SHP77 (cell line): ENCODE measurements around the gene SPRYD3.
A peak's percentile ranks its signal among the peaks of the same experiment; 100 is the strongest.

ENCODE experiments used
- DNase-seq, 2 experiments: peaks; one replicate each; lab custom pipeline; 2025; lab: John Stamatoyannopoulos, UW

Gene SPRYD3

GRCh38 chr12:53063708-53064612 is 15.2 kb downstream of the SPRYD3 start:
- DNase-seq = peak; percentile 12 to 36

- DNase-seq = no peak
These were observed 16.0 kb downstream of the SPRYD3 start for GRCh38 chr12:53062977-53063707.

GRCh38 chr12:53062011-53062961 is 16.9 kb downstream of the SPRYD3 start:
- DNase-seq = no peak

- peak; percentile 67 to 79 for DNase-seq
These were observed 17.7 kb downstream of the SPRYD3 start for GRCh38 chr12:53061404-53062010.

- DNase-seq = peak in 1 of 2 experiments; percentile 63
These were observed 18.4 kb downstream of the SPRYD3 start for GRCh38 chr12:53060721-53061276.

- DNase-seq = no peak
These were observed 19.0 kb downstream of the SPRYD3 start for GRCh38 chr12:53060064-53060720.

- no peak for DNase-seq
These were observed 19.6 kb downstream of the SPRYD3 start for GRCh38 chr12:53059434-53060063.

- no peak for DNase-seq
These were observed 20.3 kb downstream of the SPRYD3 start for GRCh38 chr12:53058674-53059433.

- DNase-seq = no peak
These were observed 21.2 kb downstream of the SPRYD3 start for GRCh38 chr12:53057816-53058500.

GRCh38 chr12:53056901-53057300 is 22.3 kb downstream of the SPRYD3 start:
- no peak for DNase-seq

GRCh38 chr12:53056296-53056695 is 22.9 kb downstream of the SPRYD3 start:
- DNase-seq = no peak

GRCh38 chr12:53055471-53056266 is 23.5 kb downstream of the SPRYD3 start:
- DNase-seq = no peak

GRCh38 chr12:53054112-53054878 is 24.9 kb downstream of the SPRYD3 start:
- peak; percentile 90 to 92 for DNase-seq

- peak; percentile 52 to 63 for DNase-seq
These were observed 25.7 kb downstream of the SPRYD3 start for GRCh38 chr12:53053218-53054111.

GRCh38 chr12:53052419-53053217 is 26.6 kb downstream of the SPRYD3 start:
- peak; percentile 49 to 59 for DNase-seq
